ENCODE measurements around the gene TMEM151A. TPM values are rescaled to one million over a fixed set of nuclear protein-coding genes. Genes with fewer than 3 reads are reported as not detected.

TMEM151A gene
- total RNA-seq, 2 donors from 2014 or later: 0.37 to 0.47 TPM

DNA sequence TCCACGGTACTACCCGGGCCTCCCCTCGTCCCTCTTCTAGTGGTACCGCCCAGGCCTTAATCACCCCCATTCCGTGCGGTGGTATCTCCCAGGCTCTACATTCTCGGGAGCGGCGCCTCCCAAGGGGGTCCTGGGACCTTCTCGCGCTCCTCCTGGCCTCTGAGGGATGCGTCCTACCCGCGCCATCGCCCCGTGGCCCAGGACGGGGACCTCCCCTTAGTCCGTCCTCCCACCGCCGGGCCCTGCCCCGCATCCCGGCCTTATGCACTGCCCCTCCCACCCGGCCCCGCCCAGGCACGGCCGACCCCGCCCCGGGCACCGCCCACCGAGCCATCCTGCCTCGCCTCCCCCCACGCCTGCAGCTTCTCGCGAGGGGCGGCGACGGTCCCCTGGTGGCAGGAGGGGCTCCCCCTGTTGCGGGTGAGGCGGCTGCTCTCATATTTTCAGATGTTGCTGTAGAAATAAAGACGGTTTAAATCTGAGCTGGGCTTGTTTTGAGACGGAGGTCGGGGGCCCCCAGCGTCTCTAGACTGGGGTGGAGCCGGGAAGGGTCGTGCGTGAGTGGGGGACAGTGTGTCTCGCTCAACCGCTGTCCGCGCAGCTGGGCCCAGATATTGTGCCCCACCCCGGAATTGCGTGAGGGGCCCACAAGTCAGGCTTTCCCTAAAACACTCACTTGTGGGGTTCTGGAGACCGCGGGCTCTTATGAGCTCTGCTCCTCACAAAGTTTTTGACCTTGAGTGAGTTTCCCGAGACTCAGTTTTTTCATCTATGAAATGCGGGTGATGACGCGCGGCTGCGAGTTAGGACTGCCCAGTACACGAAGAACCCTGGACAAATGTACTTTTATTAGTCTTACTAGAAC lies 24.1 kb upstream of the TMEM151A start:
- H3K4me1 ChIP-seq: peaks cover 10% of the 10 kb centered on the region
- DNase-seq: peak; percentile 92

GRCh38 chr11:66268244-66268951 lies 23.3 kb upstream of the TMEM151A start, which contains the start of gene RAB1B:
Gene RAB1B, plus strand, starts transcription at chr11:66268639. Its CDS starts 41 bp downstream, at chr11:66268680.
- no peak for TF ChIP-seq CTCF (IDR thresholded peaks at IDR 0.05)
- peak within 1 kb of the TSS; percentile 93 for H3K27ac ChIP-seq
- peak; percentile 100 for DNase-seq
- H3K4me1 ChIP-seq: peaks cover 10% of the 10 kb centered on the region
- H3K27me3 ChIP-seq: no peaks in the 10 kb centered on the region
- no peaks in the 10 kb centered on the region for H3K9me3 ChIP-seq
- peak within 1 kb of the TSS; percentile 79 to 95 for H3K9ac ChIP-seq (ENCODE audit: low read depth in 2 of 2, low read length in 2 of 2)
- intact Hi-C loops (cut with DNase I): no loop called here
- peak within 1 kb of the TSS; percentile 68 for H3K4me3 ChIP-seq
- H3K36me3 ChIP-seq: peaks cover 4% of the 10 kb centered on the region

More for the DNA sequence above, 24.1 kb upstream of the TMEM151A start:
- Histone ChIP-seq H3K27ac (peak overlapping the region; percentile 93), H3K4me3 (peak overlapping the region; percentile 68), H3K9me3 (no peaks in the 10 kb centered on the region), H3K9ac (ENCODE audit: low read depth in 2 of 2, low read length in 2 of 2) (peak overlapping the region; percentile 79 to 95), H3K36me3 (no peaks in the 10 kb centered on the region), H3K27me3 (no peaks in the 10 kb centered on the region)
- TF ChIP-seq CTCF (IDR thresholded peaks at IDR 0.05): no peak
- intact Hi-C loops (cut with DNase I): no loop called here

DNA sequence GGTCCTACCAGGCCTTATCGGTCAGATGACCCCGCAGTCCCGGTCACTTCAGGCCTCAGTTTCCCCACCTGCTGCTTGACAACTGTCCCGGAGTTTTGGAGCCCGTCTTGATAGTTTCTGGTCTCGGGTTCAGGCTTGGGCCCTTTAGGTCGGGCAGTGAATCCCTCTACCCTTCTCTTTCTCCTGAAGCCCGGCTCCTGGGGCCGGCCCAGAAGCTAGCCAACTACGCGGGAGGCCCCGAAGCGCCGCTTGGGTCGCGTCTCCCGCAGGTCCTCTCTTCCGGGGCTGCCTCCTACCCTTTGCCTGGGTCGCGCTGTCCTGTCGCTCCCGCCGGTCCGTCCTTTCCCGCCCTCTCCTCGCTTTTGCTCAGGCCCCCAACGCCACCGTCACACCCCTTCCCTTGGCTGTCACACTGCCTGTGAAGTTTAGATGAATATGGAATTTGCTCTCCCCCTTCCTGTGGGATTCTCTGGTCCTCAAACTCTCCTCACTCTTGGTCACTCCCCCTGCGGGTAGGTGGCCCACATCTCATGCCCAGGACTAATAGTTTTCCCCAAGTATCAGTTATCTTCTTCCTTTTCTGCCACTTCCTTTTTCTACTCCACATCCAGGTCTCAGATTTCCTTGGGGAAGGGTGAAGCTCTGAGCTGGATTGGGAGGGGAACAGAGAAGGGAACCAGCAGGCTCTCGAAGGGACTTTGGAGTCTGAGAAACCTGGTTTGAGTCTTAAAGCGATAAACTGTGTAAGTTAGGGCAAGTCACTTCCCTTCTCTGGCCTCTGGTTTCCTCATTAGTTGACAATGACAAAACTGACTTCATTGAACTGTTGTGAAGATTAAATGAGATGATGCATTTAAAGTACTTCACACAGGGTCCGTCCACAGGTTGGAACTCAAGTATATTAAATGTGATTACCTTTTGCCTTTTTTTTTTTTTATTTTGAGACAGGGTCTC lies 22.5 kb upstream of the TMEM151A start:
- H3K9me3 ChIP-seq: no peaks in the 10 kb centered on the region
- intact Hi-C loops (cut with DNase I): no loop called here
- H3K36me3 ChIP-seq: peaks cover 12% of the 10 kb centered on the region
- no peaks in the 10 kb centered on the region for H3K27me3 ChIP-seq
- H3K27ac ChIP-seq: peak overlapping the region; percentile 93
- H3K4me1 ChIP-seq: peaks cover 10% of the 10 kb centered on the region
- DNase-seq: no peak
- H3K9ac ChIP-seq (ENCODE audit: low read depth in 2 of 2, low read length in 2 of 2): peak overlapping the region; percentile 75 to 95
- TF ChIP-seq CTCF (IDR thresholded peaks at IDR 0.05): peak; percentile 11
- peak overlapping the region; percentile 68 for H3K4me3 ChIP-seq

DNA sequence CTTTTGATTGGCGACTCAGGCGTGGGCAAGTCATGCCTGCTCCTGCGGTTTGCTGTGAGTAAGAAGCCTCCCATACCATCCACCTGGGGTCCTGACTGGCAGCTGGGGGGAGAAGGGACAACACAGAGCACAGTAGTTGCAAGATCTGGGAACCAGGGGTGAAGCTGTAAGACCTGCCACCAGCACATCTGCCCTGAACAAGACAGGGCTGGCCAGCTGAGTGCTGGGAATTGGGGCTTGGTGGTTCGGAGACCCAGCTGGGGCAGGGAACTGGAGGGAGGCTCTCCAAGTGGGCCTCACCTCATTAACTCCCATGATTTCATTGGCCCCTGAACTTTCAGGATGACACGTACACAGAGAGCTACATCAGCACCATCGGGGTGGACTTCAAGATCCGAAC lies 19.9 kb upstream of the TMEM151A start:
- no peak for DNase-seq
- Histone ChIP-seq H3K36me3 (peaks cover 13% of the 10 kb centered on the region), H3K9ac (ENCODE audit: low read depth in 2 of 2, low read length in 2 of 2) (no peak overlapping the region), H3K4me3 (no peak overlapping the region), H3K27me3 (no peaks in the 10 kb centered on the region), H3K9me3 (no peaks in the 10 kb centered on the region), H3K4me1 (peaks cover 4% of the 10 kb centered on the region), H3K27ac (no peak overlapping the region)
- intact Hi-C loops (cut with DNase I): no loop called here
- TF ChIP-seq CTCF (IDR thresholded peaks at IDR 0.05): no peak

- DNase-seq: no peak
- Histone ChIP-seq H3K36me3 (peaks cover 13% of the 10 kb centered on the region), H3K27ac (no peak overlapping the region), H3K4me3 (no peak overlapping the region), H3K4me1 (no peaks in the 10 kb centered on the region), H3K27me3 (no peaks in the 10 kb centered on the region), H3K9ac (ENCODE audit: low read depth in 2 of 2, low read length in 2 of 2) (no peak overlapping the region), H3K9me3 (no peaks in the 10 kb centered on the region)
- intact Hi-C loops (cut with DNase I): no loop called here
- TF ChIP-seq CTCF (IDR thresholded peaks at IDR 0.05): no peak
Measured at GRCh38 chr11:66272596-66272995, 19.1 kb upstream of the TMEM151A start.

Measured in colonic mucosa (tissue), 4 donors.